Spleen (tissue), 7 donors: ENCODE results near the gene ZDHHC17.

Experiments
- CTCF ChIP-seq, 11 experiments: fragments of 200-600 bp in 7 of 11; fragments of 450-650 bp in 4 of 11; sonication (generic) in 4 of 11; IDR thresholded peaks in 8 of 11; conservative IDR thresholded peaks in 3 of 11; 1 replicate in 7 of 11; 2 replicates in 4 of 11; pipeline versions ENCODE4 v1.4.0 to v1.8.0; 2016 to 2021; ENCODE audit warnings: antibody characterized with exemption in 11 of 11, inconsistent platforms in 4 of 11, mild to moderate bottlenecking in 1 of 11
- POLR2A ChIP-seq, 3 donors: fragments of 450-650 bp; IDR thresholded peaks; one replicate each; pipeline ENCODE4 v1.5.1; 2017; ENCODE audit warnings: antibody characterized with exemption in 3 of 3, mild to moderate bottlenecking in 1 of 3
- POLR2AphosphoS5 ChIP-seq, 3 donors: sonication (generic); formaldehyde crosslinking; IDR thresholded peaks; one replicate each; pipeline ENCODE4 v1.5.1; 2017; ENCODE audit warnings: antibody characterized with exemption in 3 of 3
- donor health status: DM: no; HTN: no; CAD: no; lungs with moderate emphysema.
- donor health status: DM: no; HTN: no; CAD: no.
- donor health status: DM: no; HTN: no; CAD: no.

GRCh38 chr12:76891609-76892008, 127.7 kb downstream of the ZDHHC17 start:
- no peak for TF ChIP-seq POLR2AphosphoS5 (IDR thresholded peaks at IDR 0.05)
- TF ChIP-seq CTCF (IDR thresholded peaks at IDR 0.05 in 8 of 11, conservative IDR thresholded peaks at IDR 0.05 in 3 of 11) = no peak
- TF ChIP-seq POLR2A (IDR thresholded peaks at IDR 0.05) = no peak
